GM21723 (cell line): ENCODE measurements around the gene MUC21.

ENCODE experiments used
- ATAC-seq: cut with Tn5 transposase; IDR thresholded peaks from one replicate; pipeline ENCODE4 v1.9.1; 2021; ENCODE audit warnings: mild to moderate bottlenecking, moderate library complexity; ENCODE audit not compliant: unreplicated experiment

MUC21 gene

GRCh38 chr6:30983439-30983838, at the start of gene MUC21:
Gene MUC21 (plus strand): TSS chr6:30983718. CDS start chr6:30983959, 241 bp downstream.
- ATAC-seq = no peak

GRCh38 chr6:30935018-30935417, 48.5 kb upstream of the MUC21 start:
- ATAC-seq = no peak

DNA sequence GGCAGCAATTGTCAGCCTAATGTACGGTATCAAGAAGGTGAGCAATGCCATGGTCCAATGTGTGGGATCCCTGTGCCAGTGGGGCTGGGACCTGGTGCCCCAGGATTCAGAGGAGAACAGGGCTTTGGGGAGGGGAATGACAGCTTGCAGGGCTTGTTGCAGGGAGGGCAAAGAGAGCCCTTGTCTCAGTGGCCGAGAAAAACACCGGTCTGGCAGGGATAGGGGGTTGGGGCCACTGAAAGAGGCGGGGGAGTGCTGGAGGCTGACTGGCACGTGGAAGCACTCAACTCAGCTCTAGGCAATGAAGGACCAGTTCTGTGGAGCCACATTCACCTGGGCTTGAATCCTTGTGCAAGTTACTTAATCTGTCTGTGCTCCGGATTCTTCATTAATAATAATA, 46.3 kb upstream of the MUC21 start:
- no peak for ATAC-seq

GRCh38 chr6:30938730-30939129, 44.8 kb upstream of the MUC21 start:
- no peak for ATAC-seq

GRCh38 chr6:30939473-30939872, 44.0 kb upstream of the MUC21 start:
- no peak for ATAC-seq

- no peak for ATAC-seq
Measured at GRCh38 chr6:30940361-30940986, 43.0 kb upstream of the MUC21 start, which contains the start of gene MUCL3. Gene MUCL3 (plus strand): TSS chr6:30940973. CDS start chr6:30941000, 27 bp downstream.

DNA sequence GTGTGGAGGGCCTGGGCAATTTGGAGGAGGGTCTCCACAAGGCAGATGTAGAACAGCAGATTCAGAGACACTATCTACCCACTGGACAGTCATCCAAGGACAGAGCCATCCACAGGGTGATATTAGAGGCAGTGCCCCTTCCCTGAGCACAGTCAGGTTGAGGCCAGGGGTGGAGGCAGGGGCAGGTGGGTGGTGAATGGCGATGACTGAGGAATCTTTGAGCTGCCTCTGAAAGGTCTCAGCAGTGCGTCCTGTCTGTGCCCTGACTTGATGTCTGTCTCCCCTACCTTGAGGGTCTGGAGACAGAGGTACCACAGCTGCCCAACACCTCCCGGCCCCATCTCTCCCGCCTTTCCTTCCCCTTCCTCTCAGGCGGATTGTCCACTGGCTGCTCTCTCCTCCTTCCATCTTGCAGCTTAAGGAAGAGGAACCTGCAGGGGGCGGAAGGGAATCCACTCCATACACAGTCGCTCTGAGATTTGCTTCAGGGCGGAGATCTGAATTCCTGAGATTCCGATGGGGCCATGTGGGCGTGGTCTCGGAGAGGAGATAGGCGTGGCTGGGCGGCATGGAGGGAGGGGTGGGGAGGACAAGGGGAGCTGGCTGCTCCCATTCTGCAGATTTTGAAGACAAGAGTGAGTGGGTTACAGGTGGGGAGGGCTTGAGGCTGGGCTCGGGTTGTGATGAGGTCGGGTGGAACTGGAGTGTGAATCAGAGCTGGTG, 41.0 kb upstream of the MUC21 start:
- no peak for ATAC-seq

DNA sequence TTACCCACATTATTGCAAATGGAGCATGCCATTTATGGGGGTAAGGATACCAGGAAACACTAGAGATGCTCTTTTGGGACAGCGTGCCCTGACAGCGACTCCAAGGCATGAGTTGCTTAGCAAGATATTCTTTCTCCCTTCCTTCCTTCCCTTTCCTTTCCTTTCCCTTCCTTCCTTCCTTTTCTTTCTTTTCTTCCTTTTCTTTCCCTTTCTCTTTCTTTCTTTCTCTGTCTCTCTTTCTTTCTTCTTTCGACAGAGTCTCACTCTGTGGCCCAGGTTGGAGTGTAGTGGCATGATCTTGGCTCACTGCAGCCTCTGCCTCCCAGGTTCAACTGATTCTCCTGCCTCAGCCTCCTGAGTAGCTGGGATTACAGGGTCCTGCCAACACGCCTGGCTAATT, 39.5 kb upstream of the MUC21 start:
- no peak for ATAC-seq

DNA sequence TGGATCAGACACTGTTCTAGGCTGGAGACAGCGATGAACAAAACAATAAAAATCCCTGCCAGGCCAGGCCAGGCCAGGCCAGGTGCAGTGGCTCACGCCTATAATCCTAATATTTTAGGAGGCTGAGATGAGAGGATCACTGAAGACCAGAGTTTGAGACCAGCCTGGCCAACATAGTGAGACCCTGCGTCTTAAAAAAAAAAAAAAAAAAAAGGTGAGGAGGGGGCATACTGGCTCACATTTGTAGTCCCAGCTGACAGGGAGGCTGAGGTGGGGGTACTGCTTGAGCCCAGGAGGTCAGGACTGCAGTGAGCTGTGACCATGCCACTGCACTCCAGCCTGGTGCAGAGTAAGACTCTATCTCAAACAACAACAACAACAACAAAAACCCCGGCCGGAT, 38.2 kb upstream of the MUC21 start:
- ATAC-seq = no peak

DNA sequence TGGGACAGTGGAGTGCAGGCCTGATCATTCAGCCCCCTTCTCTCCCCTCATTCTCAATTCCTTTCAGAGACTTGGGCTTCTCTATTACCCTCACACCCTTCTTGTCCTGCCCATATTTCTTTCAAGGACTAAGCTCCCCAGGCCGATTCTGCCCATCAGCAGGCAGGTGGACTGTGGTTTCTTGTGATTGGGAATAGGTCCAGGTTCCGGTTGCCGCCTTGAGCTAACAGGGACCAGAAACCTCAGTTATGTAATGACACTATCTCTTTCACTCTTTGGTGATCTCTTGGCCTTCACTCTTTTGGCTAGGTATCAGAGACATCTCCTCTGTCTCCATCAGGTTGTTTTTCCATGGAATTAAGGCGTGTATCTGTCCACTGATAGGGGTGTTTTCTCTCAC, 36.3 kb upstream of the MUC21 start:
- ATAC-seq = no peak

GRCh38 chr6:30948811-30949210, 34.7 kb upstream of the MUC21 start:
- ATAC-seq = no peak

DNA sequence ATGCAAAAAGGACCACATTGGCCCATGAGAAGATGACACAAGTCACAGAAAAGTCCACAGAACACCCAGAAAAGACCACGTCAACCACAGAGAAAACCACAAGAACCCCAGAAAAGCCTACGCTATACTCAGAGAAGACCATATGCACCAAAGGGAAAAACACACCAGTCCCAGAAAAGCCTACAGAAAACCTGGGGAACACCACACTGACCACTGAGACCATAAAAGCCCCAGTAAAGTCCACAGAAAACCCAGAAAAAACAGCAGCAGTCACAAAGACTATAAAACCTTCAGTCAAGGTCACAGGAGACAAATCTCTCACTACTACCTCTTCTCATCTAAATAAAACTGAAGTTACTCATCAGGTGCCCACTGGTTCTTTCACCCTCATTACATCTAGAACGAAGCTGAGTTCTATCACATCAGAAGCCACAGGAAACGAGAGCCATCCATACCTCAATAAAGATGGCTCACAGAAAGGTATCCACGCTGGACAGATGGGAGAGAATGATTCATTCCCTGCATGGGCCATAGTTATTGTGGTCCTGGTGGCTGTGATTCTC, 31.5 kb upstream of the MUC21 start:
- ATAC-seq = no peak

DNA sequence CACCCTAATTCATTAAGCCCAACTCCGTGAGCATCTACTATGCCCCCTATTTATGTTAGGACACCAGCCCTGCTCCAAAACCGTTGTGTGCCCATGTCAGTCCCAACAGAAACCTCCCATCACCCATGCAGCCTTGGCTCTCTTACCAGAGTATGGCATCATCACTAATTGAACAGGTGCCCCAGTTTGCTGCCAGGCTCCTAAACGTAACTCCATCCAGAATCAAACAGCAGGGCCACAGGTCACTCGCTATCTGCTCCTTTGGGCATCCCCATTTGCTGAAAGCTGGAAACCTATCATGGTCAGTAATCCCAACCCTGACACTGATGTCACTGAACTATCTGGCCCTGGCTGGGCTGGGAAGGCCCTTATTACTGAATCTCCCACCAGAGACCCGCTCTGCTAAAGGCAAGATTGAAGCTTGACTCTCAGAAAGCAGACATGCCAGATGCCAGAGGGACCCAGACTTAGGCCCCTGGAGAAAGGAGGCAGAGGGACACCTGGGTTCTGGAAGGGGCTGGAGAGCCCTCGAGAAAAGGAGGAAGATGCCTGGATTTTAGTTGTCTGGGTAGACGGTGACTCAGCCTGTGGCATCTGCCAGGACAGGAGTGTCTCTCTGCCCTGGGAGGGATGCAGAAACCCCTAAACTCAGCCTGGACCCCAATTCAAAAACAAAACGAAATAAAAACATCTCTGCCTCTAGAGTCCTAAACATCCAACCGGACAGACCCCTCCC, 28.7 kb upstream of the MUC21 start:
- ATAC-seq = no peak

GRCh38 chr6:30955367-30956042, 28.0 kb upstream of the MUC21 start:
- no peak for ATAC-seq

DNA sequence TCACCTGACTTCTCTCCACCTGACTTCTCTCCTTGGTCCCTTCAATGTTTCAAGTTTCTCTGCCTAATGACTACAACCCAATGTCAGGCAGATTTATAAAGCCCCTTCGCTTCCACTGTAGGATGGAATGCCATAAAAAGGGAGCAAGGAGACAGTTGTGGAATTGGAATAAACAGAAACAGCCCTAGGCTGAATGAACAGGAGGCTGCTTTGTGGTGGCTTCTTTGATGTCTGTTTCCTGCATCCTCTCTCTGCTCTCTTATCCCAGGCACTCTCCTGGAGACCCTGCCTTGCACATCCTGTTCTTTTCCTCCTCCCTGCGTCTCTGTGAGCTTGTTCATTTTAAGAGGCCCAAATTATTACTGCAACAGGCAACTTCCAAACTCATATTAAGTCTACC, 25.8 kb upstream of the MUC21 start:
- ATAC-seq = no peak

GRCh38 chr6:30960907-30961673, 22.4 kb upstream of the MUC21 start:
- no peak for ATAC-seq

DNA sequence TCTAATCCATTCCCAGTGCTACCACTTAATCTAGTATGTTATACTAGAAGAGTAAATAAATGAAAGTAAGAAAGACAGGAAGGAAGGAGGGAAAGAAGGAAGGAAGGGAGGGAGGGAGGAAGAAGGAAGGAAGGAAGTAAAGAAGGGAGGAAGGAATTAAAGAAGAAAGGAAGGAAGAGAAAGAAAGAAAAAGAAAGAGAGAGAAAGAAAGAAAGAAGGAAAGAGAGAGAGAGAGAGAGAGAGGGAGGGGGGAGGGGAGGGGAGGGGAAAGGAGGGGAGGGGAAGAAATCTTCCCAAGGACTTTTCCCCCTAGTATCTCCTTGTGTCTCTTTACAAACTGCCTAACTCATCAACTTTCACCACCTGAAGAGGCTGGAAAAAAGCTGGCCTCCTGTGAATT, 20.8 kb upstream of the MUC21 start:
- ATAC-seq = no peak

DNA sequence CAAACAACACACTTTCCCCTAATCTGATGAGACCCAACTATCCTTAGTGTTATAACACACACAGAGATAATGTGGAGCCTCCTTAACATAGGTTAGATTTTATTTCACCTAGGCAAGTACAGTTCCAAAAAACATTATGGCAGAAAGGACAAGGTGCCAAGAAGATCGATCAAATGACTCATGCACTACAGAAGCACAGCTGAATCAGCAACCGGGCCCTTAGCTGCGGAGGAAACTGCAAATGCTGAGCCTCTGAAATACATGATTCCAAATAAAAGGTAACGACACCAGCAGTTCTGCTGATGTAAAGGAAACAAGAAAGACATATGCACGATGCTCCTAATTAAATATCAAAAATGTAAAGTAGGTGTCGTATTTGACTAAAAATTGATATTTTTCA, 19.9 kb upstream of the MUC21 start:
- ATAC-seq = no peak

GRCh38 chr6:30964075-30964474, 19.4 kb upstream of the MUC21 start:
- ATAC-seq = no peak

DNA sequence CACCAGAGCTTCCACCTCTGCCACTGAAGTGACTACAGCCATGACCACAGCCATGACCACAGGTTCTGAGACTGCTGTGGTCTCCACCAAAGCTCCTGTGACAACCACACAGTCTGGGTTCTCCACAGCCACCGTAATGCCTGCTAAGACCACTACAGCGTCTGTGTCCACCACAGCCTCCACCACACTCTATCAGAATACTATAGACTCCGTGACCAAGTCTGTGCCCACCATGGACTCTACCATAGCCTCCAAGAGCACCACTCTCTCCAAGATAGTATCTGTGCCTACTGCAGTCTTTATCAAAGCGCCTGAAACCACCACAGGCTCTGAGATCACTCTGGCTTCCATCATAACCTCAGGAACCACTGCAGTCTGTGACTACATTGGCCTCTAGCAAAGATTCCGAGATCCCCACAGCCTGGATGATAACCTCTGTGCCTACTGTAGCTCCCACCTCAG, 18.3 kb upstream of the MUC21 start:
- ATAC-seq = no peak
